Measurements from ENCODE around the gene MED13L.

- TF ChIP-seq CTCF (conservative IDR thresholded peaks at IDR 0.05; ENCODE audit: low read depth, low read length) (no peak), POLR2A (IDR thresholded peaks at IDR 0.05; ENCODE audit: low read depth, low read length) (no peak), RCOR1 (IDR thresholded peaks at IDR 0.05; ENCODE audit: insufficient replicate concordance, low read length) (no peak), MAFK (IDR thresholded peaks at IDR 0.05; ENCODE audit: low read depth, low read length) (no peak), USF2 (IDR thresholded peaks at IDR 0.05; ENCODE audit: low read depth, low read length) (no peak), RAD21 (IDR thresholded peaks at IDR 0.05; ENCODE audit: low read length) (no peak), BHLHE40 (IDR thresholded peaks at IDR 0.05; ENCODE audit: low read depth, low read length) (no peak), CEBPB (IDR thresholded peaks at IDR 0.05; ENCODE audit: low read depth, low read length) (peak; percentile 82), ELK1 (IDR thresholded peaks at IDR 0.05; ENCODE audit: borderline replicate concordance, low read depth, low read length) (no peak), MXI1 (IDR thresholded peaks at IDR 0.05; ENCODE audit: borderline replicate concordance, low read depth, low read length) (no peak), FOS (IDR thresholded peaks at IDR 0.05; ENCODE audit: low read depth, low read length) (no peak)
Observed at GRCh38 chr12:116121453-116121871, 156.0 kb downstream of the MED13L start.
